Keratinocyte (primary cell): ENCODE measurements around the gene NRP1. TPM values are rescaled to one million over a fixed set of nuclear protein-coding genes. Genes with fewer than 3 reads are reported as not detected.

Source experiments
- DNase-seq: peaks from one replicate; pipeline ENCODE4 v3.0.0-alpha.2; 2011; ENCODE audit warnings: low read depth, missing footprints, low spot score
- FAIRE-seq: peaks from 2 replicates; lab custom pipeline; 2011; peaks lifted over from hg19 to GRCh38; lab: Jason Lieb, UNC
- H2AFZ ChIP-seq: 2 replicates; pipeline ENCODE4 v1.6.0; 2012; ENCODE audit warnings: low read length, control low read depth, inconsistent platforms; ENCODE audit not compliant: control insufficient read depth
- H3K27ac ChIP-seq: 2 replicates; pipeline ENCODE4 v1.5.1; 2011; ENCODE audit warnings: low read length; ENCODE audit not compliant: control insufficient read depth, insufficient read depth
- H3K27me3 ChIP-seq: 3 replicates; pipeline ENCODE4 v1.6.0; 2011; ENCODE audit warnings: low read length; ENCODE audit not compliant: control insufficient read depth, insufficient read depth; ENCODE audit errors: extremely low read depth
- H3K36me3 ChIP-seq, 2 experiments: 2 replicates in 1 of 2; 3 replicates in 1 of 2; pipeline ENCODE4 v1.5.1; 2011; ENCODE audit warnings: low read length in 2 of 2, mild to moderate bottlenecking in 1 of 2; ENCODE audit not compliant: control insufficient read depth in 2 of 2, insufficient read depth in 2 of 2; ENCODE audit errors: extremely low read depth in 1 of 2
- H3K4me1 ChIP-seq: 3 replicates; pipeline ENCODE4 v1.5.1; 2011; ENCODE audit warnings: low read length; ENCODE audit not compliant: control insufficient read depth, insufficient read depth; ENCODE audit errors: extremely low read depth
- H3K4me2 ChIP-seq: 3 replicates; pipeline ENCODE4 v1.6.0; 2011; ENCODE audit warnings: low read depth, low read length; ENCODE audit not compliant: control insufficient read depth, insufficient read depth; ENCODE audit errors: extremely low read depth
- H3K4me3 ChIP-seq, 3 experiments: fragments of 200-600 bp in 1 of 3; sonication (generic) in 1 of 3; 2 replicates in 2 of 3; 3 replicates in 1 of 3; pipeline ENCODE4 v1.5.1; 2011 to 2016; ENCODE audit warnings: low read length in 3 of 3, mild to moderate bottlenecking in 3 of 3, control low read depth in 2 of 3, inconsistent platforms in 1 of 3, low read depth in 1 of 3, mixed read lengths in 1 of 3, mixed run types in 1 of 3, moderate library complexity in 1 of 3; ENCODE audit not compliant: control insufficient read depth in 2 of 3, insufficient read depth in 2 of 3; ENCODE audit errors: extremely low read depth in 1 of 3
- H3K79me2 ChIP-seq: 2 replicates; pipeline ENCODE4 v1.6.0; 2012; ENCODE audit warnings: low read length; ENCODE audit not compliant: control insufficient read depth, insufficient read depth
- H3K9ac ChIP-seq: 3 replicates; pipeline ENCODE4 v1.6.0; 2011; ENCODE audit warnings: low read length; ENCODE audit not compliant: control insufficient read depth, insufficient read depth; ENCODE audit errors: extremely low read depth
- H3K9me1 ChIP-seq: 3 replicates; pipeline ENCODE4 v1.6.0; 2011; ENCODE audit warnings: low read length; ENCODE audit not compliant: control insufficient read depth, insufficient read depth; ENCODE audit errors: extremely low read depth
- H3K9me3 ChIP-seq: 2 replicates; pipeline ENCODE4 v1.5.1; 2012; ENCODE audit warnings: low read depth, low read length; ENCODE audit not compliant: control insufficient read depth
- H4K20me1 ChIP-seq: 3 replicates; pipeline ENCODE4 v1.6.0; 2011; ENCODE audit warnings: low read length; ENCODE audit not compliant: control insufficient read depth, insufficient read depth; ENCODE audit errors: extremely low read depth
- CTCF ChIP-seq, 3 experiments: IDR thresholded peaks in 1 of 3; conservative IDR thresholded peaks in 1 of 3; optimal IDR thresholded peaks in 1 of 3; 2 replicates in 2 of 3; 3 replicates in 1 of 3; pipeline versions ENCODE3 to v1.5.1; 2011; ENCODE audit warnings: low read length in 3 of 3, mild to moderate bottlenecking in 3 of 3, moderate library complexity in 2 of 3, control low read depth in 1 of 3, inconsistent platforms in 1 of 3; ENCODE audit not compliant: insufficient read depth in 2 of 3; ENCODE audit errors: extremely low read depth in 1 of 3
- EZH2 ChIP-seq: IDR thresholded peaks from one replicate; pipeline ENCODE4 v1.6.1; 2012; ENCODE audit warnings: inconsistent platforms, mild to moderate bottlenecking, low read length, moderate library complexity
- dilution Hi-C: fragments of 300-500 bp; cut with MboI; formaldehyde crosslinking; loops from one replicate; pipeline ENCODE4 v1.7.0; 2020; ENCODE audit warnings: low sequenced_read_pairs; ENCODE audit not compliant: extremely low pct_ligation_motif_present
- polyA plus RNA-seq, 5 experiments: library from polyadenylated mRNA; depleted of rRNA in 3 of 5; stranded (reverse) in 3 of 5; stranded (forward) in 1 of 5; unstranded in 1 of 5; fragments of >200 nt; gene quantifications; 1 replicate in 1 of 5; 2 replicates in 3 of 5; 3 replicates in 1 of 5; pipeline versions ENCODE4 v1.2.1 to v1.2.3, GENCODE V29; 2011 to 2012; ENCODE audit warnings: missing spikeins in 2 of 5, low read depth in 1 of 5, low replicate concordance in 1 of 5

The NRP1 gene
- polyA plus RNA-seq, 1 donor (not counting 4 experiments of a cell fraction or from before 2014, with no cell fraction given), result 36.2 TPM

- H3K4me1 ChIP-seq, result peaks cover 19% of the 10 kb centered on the region
- DNase-seq (no peak), FAIRE-seq (no peak)
- no peak overlapping the region for H3K4me3 ChIP-seq
- no peaks in the 10 kb centered on the region for H4K20me1 ChIP-seq
- H3K9me1 ChIP-seq, result no peaks in the 10 kb centered on the region
- no peak overlapping the region for H3K9ac ChIP-seq
- no peaks in the 10 kb centered on the region for H3K27me3 ChIP-seq
- H3K27ac ChIP-seq, result no peak overlapping the region
- H3K79me2 ChIP-seq, result peaks cover 58% of the 10 kb centered on the region
- dilution Hi-C loops, result no loop called here
- no peak for TF ChIP-seq CTCF (optimal IDR thresholded peaks at IDR 0.05 in 1 of 3, IDR thresholded peaks at IDR 0.05 in 1 of 3, conservative IDR thresholded peaks at IDR 0.05 in 1 of 3; ENCODE audit: extremely low read depth in 1 of 3, insufficient read depth in 2 of 3, low read length in 3 of 3)
- no peak overlapping the region for H2AFZ ChIP-seq
- H3K9me3 ChIP-seq, result no peaks in the 10 kb centered on the region
- H3K36me3 ChIP-seq, result no peaks in the 10 kb centered on the region
- no peak overlapping the region for H3K4me2 ChIP-seq
Observed at GRCh38 chr10:33287112-33287511, 47.4 kb downstream of the NRP1 start.

GRCh38 chr10:33286157-33286934, 48.1 kb downstream of the NRP1 start:
- TF ChIP-seq CTCF (optimal IDR thresholded peaks at IDR 0.05 in 1 of 3, IDR thresholded peaks at IDR 0.05 in 1 of 3, conservative IDR thresholded peaks at IDR 0.05 in 1 of 3; ENCODE audit: extremely low read depth in 1 of 3, insufficient read depth in 2 of 3, low read length in 3 of 3), result no peak
- TF ChIP-seq EZH2, result no peak
- DNase-seq (no peak), FAIRE-seq (peak; percentile 17)
- Histone ChIP-seq H3K36me3 (peaks cover 0 to 6% of the 10 kb centered on the region in 2 experiments), H3K4me1 (peaks cover 11% of the 10 kb centered on the region), H3K4me3 (no peak overlapping the region), H3K79me2 (peaks cover 60% of the 10 kb centered on the region), H3K9ac (no peak overlapping the region), H4K20me1 (no peaks in the 10 kb centered on the region), H3K9me1 (no peaks in the 10 kb centered on the region), H3K9me3 (no peaks in the 10 kb centered on the region), H3K27ac (no peak overlapping the region), H3K4me2 (no peak overlapping the region), H2AFZ (no peak overlapping the region), H3K27me3 (no peaks in the 10 kb centered on the region)
- dilution Hi-C loops, result no loop called here
